ENCODE results near the gene C22orf39. TPM values are rescaled to one million over a fixed set of nuclear protein-coding genes. Genes with fewer than 3 reads are reported as not detected.

C22orf39 gene
- polyA plus RNA-seq, 2 of the 4 experiments (the other 2 are of a cell fraction) = 19.4 to 19.5 TPM

DNA sequence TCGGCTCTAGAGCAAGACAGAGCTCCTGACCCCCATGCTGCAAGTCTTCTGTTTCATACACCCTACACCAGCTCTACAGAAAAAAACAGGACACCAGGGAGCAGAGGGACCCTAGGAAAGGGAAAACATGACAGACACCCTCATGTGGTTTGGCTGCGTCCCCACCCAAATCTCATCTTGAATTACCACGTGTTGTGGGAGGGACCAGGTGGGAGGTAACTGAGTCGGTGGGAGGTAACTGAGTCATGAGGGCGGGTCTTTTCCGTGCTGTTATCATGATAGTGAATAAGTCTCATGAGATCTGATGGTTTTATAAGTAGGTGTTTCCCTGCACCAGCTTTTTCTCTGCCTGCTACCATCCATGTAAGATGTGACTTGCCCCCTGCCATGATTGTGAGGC lies 6.6 kb upstream of the C22orf39 start:
- no peak for TF ChIP-seq NR3C1 (IDR thresholded peaks at IDR 0.05)
- TF ChIP-seq FOSL2 (IDR thresholded peaks at IDR 0.05) = no peak
- TF ChIP-seq FOSL2 (CRISPR knock-in tag; IDR thresholded peaks at IDR 0.05) = no peak
- no peak for TF ChIP-seq POLR2AphosphoS2 (conservative IDR thresholded peaks at IDR 0.05; ENCODE audit: low read length)
- TF ChIP-seq TFCP2L1 (CRISPR knock-in tag; IDR thresholded peaks at IDR 0.05) = no peak
- Histone ChIP-seq H3K9me3 (no peaks in the 10 kb centered on the region), H3K4me3 (no peak overlapping the region), H3K4me1 (no peaks in the 10 kb centered on the region), H3K4me2 (no peak overlapping the region), H3K27ac (no peak overlapping the region)
- DNase-seq (ENCODE audit: low read depth in 1 of 2, low spot score in 1 of 2) (no peak), FAIRE-seq (no peak), ATAC-seq (no peak)
- ChIA-PET POLR2A (no interaction called here), CTCF (interaction anchor here (1.2 to 1.4 kb wide), 2 partner anchors 23 to 277 kb away, joined by 3 read pairs; no protein-coding TSS in a partner anchor)
- 91% methylated on average over 6 of the region's 6 CpGs for WGBS (ENCODE audit: missing lambda C conversion rate)

- ATAC-seq = no peak
- DNase-seq (ENCODE audit: low read depth in 1 of 2, low spot score in 1 of 2) = no peak
- TF ChIP-seq CHD4 (IDR thresholded peaks at IDR 0.05; ENCODE audit: borderline replicate concordance) (no peak), MAZ (IDR thresholded peaks at IDR 0.05; ENCODE audit: borderline replicate concordance, low read depth, low read length) (no peak), FOSL2 (IDR thresholded peaks at IDR 0.05) (no peak), FOSL2 (CRISPR knock-in tag; IDR thresholded peaks at IDR 0.05) (no peak), ZFP36 (IDR thresholded peaks at IDR 0.05; ENCODE audit: borderline replicate concordance, partially characterized antibody) (no peak), JUNB (IDR thresholded peaks at IDR 0.05) (no peak), MYC (IDR thresholded peaks at IDR 0.05; ENCODE audit: borderline replicate concordance, low read length) (no peak), POLR2AphosphoS2 (conservative IDR thresholded peaks at IDR 0.05; ENCODE audit: low read length) (no peak), NR3C1 (IDR thresholded peaks at IDR 0.05) (no peak)
- Histone ChIP-seq H3K4me2 (no peak overlapping the region), H3K9me3 (no peaks in the 10 kb centered on the region), H3K4me1 (0 out of 3 replicates have a peak, but pooled peaks cover under 1% of the 10 kb centered on the region), H3K4me3 (no peak overlapping the region), H3K27ac (no peak overlapping the region)
- ChIA-PET CTCF (interaction anchor here (1.0 to 1.4 kb wide), 3 partner anchors 10 to 277 kb away, joined by 3 read pairs; no protein-coding TSS in a partner anchor), POLR2A (no interaction called here)
- WGBS (ENCODE audit: missing lambda C conversion rate) = 89% methylated on average over 5 of the region's 5 CpGs
- FAIRE-seq = no peak
Measured at GRCh38 chr22:19453718-19454117, 6.2 kb upstream of the C22orf39 start.

GRCh38 chr22:19451570-19451969 lies 4.1 kb upstream of the C22orf39 start:
- ATAC-seq = no peak
- Histone ChIP-seq H3K27ac (no peak overlapping the region), H3K9me3 (no peaks in the 10 kb centered on the region), H3K4me2 (no peak overlapping the region), H3K4me3 (no peak overlapping the region), H3K4me1 (peaks cover 8% of the 10 kb centered on the region; the same call in 2 of the 3 replicates)
- TF ChIP-seq RCOR1 (IDR thresholded peaks at IDR 0.05; ENCODE audit: low read depth, low read length) = no peak
- TF ChIP-seq KDM5A (IDR thresholded peaks at IDR 0.05) = no peak
- no peak for TF ChIP-seq FOSB (CRISPR knock-in tag; IDR thresholded peaks at IDR 0.05)
- TF ChIP-seq EHF (CRISPR knock-in tag; IDR thresholded peaks at IDR 0.05) = no peak
- no peak for TF ChIP-seq TFCP2L1 (CRISPR knock-in tag; IDR thresholded peaks at IDR 0.05)
- TF ChIP-seq CHD4 (IDR thresholded peaks at IDR 0.05; ENCODE audit: borderline replicate concordance) = no peak
- no peak for TF ChIP-seq POLR2AphosphoS2 (conservative IDR thresholded peaks at IDR 0.05; ENCODE audit: low read length)
- TF ChIP-seq ELK1 (IDR thresholded peaks at IDR 0.05; ENCODE audit: low read depth, low read length) = no peak
- TF ChIP-seq CEBPB (IDR thresholded peaks at IDR 0.05) = no peak
- no peak for TF ChIP-seq PHF8 (IDR thresholded peaks at IDR 0.05; ENCODE audit: borderline replicate concordance, low read depth)
- TF ChIP-seq ZC3H11A (IDR thresholded peaks at IDR 0.05) = no peak
- TF ChIP-seq KDM1A (IDR thresholded peaks at IDR 0.05; ENCODE audit: low read depth) = no peak
- TF ChIP-seq NR3C1 (IDR thresholded peaks at IDR 0.05) = no peak
- TF ChIP-seq RARB (CRISPR knock-in tag; IDR thresholded peaks at IDR 0.05) = no peak
- no peak for TF ChIP-seq JUNB (IDR thresholded peaks at IDR 0.05)
- TF ChIP-seq NPAS2 (CRISPR knock-in tag; IDR thresholded peaks at IDR 0.05; ENCODE audit: borderline replicate concordance) = no peak
- no peak for TF ChIP-seq HDAC2 (IDR thresholded peaks at IDR 0.05)
- TF ChIP-seq MAZ (IDR thresholded peaks at IDR 0.05; ENCODE audit: borderline replicate concordance, low read depth, low read length) = no peak
- TF ChIP-seq HMGXB4 (CRISPR knock-in tag; IDR thresholded peaks at IDR 0.05; ENCODE audit: borderline replicate concordance) = no peak
- no peak for FAIRE-seq
- no peak for DNase-seq (ENCODE audit: low read depth in 1 of 2, low spot score in 1 of 2)
- CTCF ChIA-PET = interaction anchor here (1.5 kb wide), 1 partner anchor 23 kb away, joined by 5 read pairs; no protein-coding TSS in a partner anchor
- POLR2A ChIA-PET = no interaction called here
- 99% methylated on average over 4 of the region's 4 CpGs for WGBS (ENCODE audit: missing lambda C conversion rate)
